GM23338 (cell line): ENCODE results near the gene LYZL1. TPM values are rescaled to one million over a fixed set of nuclear protein-coding genes. Genes with fewer than 3 reads are reported as not detected.
A peak's percentile ranks its signal among the peaks of the same experiment; 100 is the strongest.

Source experiments
- ATAC-seq: fragments of 200-7000 bp; cut with Tn5 transposase; 3 replicates; pipeline ENCODE4 v1.9.1; 2020
- DNase-seq: peaks from one replicate; pipeline ENCODE4 v3.0.0-alpha.2; 2015; ENCODE audit warnings: low spot score
- H2AFZ ChIP-seq: fragments of 200-600 bp; sonication (generic); 2 replicates; pipeline ENCODE4 v1.8.0; 2016; ENCODE audit warnings: antibody characterized with exemption, mild to moderate bottlenecking, moderate library complexity
- H3F3A ChIP-seq: fragments of 200-600 bp; sonication (generic); replicated peaks from 2 replicates; pipeline ENCODE4 v1.8.0; 2017; ENCODE audit warnings: antibody characterized with exemption, mixed run types, low read depth
- H3K27ac ChIP-seq: fragments of 200-600 bp; sonication (generic); 2 replicates; pipeline ENCODE4 v1.6.1; 2016; ENCODE audit warnings: low read depth
- H3K27me3 ChIP-seq: fragments of 200-600 bp; sonication (generic); 2 replicates; pipeline ENCODE4 v1.8.0; 2016; ENCODE audit warnings: mild to moderate bottlenecking, mixed run types, moderate library complexity; ENCODE audit not compliant: insufficient read depth
- H3K36me3 ChIP-seq: fragments of 200-600 bp; sonication (generic); 2 replicates; pipeline ENCODE4 v1.8.0; 2016; ENCODE audit warnings: mild to moderate bottlenecking; ENCODE audit not compliant: insufficient read depth
- H3K4me1 ChIP-seq: fragments of 200-600 bp; sonication (generic); 2 replicates; pipeline ENCODE4 v1.8.0; 2016; ENCODE audit warnings: mild to moderate bottlenecking, moderate library complexity; ENCODE audit not compliant: insufficient read depth
- H3K4me2 ChIP-seq: fragments of 200-600 bp; sonication (generic); 2 replicates; pipeline ENCODE4 v1.7.1; 2017; ENCODE audit warnings: mixed run types
- H3K4me3 ChIP-seq: fragments of 200-600 bp; sonication (generic); 2 replicates; pipeline ENCODE4 v1.6.1; 2016; ENCODE audit warnings: mixed run types
- H3K79me2 ChIP-seq: fragments of 200-600 bp; sonication (generic); replicated peaks from 2 replicates; pipeline ENCODE4 v1.8.0; 2017; ENCODE audit warnings: mild to moderate bottlenecking; ENCODE audit not compliant: insufficient read depth
- H3K9me2 ChIP-seq: fragments of 200-600 bp; sonication (generic); 2 replicates; pipeline ENCODE4 v1.8.0; 2017; ENCODE audit not compliant: insufficient read depth
- H4K20me1 ChIP-seq: fragments of 200-600 bp; sonication (generic); replicated peaks from 2 replicates; pipeline ENCODE4 v1.8.0; 2017; ENCODE audit warnings: mild to moderate bottlenecking; ENCODE audit not compliant: insufficient read depth
- H3K27ac Mint-ChIP-seq: 2 replicates; pipeline ENCODE4 v1.8.0; 2020; ENCODE audit warnings: inconsistent platforms, mild to moderate bottlenecking, moderate library complexity, mixed read lengths
- H3K27me3 Mint-ChIP-seq: 3 replicates; pipeline ENCODE4 v1.8.0; 2022; ENCODE audit warnings: low read depth, mild to moderate bottlenecking, moderate library complexity, mixed read lengths, inconsistent platforms; ENCODE audit not compliant: insufficient read depth, poor library complexity
- H3K36me3 Mint-ChIP-seq: 3 replicates; pipeline ENCODE4 v1.8.0; 2021; ENCODE audit warnings: low read depth, mild to moderate bottlenecking, inconsistent platforms, moderate library complexity, mixed read lengths
- H3K4me1 Mint-ChIP-seq: 3 replicates; pipeline ENCODE4 v1.8.0; 2020; ENCODE audit warnings: mild to moderate bottlenecking, inconsistent platforms, mixed read lengths
- H3K4me3 Mint-ChIP-seq: 3 replicates; pipeline ENCODE4 v1.8.0; 2021; ENCODE audit warnings: moderate library complexity, mild to moderate bottlenecking, inconsistent platforms, mixed read lengths
- H3K9me3 Mint-ChIP-seq: 3 replicates; pipeline ENCODE4 v1.8.0; 2020; ENCODE audit warnings: moderate library complexity, mild to moderate bottlenecking, inconsistent platforms, mixed read lengths
- CREB1 ChIP-seq: fragments of 250-450 bp; sonication (Bioruptor Pico); IDR thresholded peaks from 2 replicates; pipeline ENCODE4 v1.5.0; 2020; ENCODE audit warnings: low read depth, mild to moderate bottlenecking, moderate library complexity
- CTCF ChIP-seq, 2 experiments: fragments of 200-600 bp in 1 of 2; sonication (generic) in 1 of 2; conservative IDR thresholded peaks; 2 replicates each; pipeline versions ENCODE4 v1.5.1 to v1.6.1; 2016 to 2017; ENCODE audit warnings: antibody characterized with exemption in 2 of 2, low read depth in 2 of 2, mild to moderate bottlenecking in 2 of 2, moderate library complexity in 1 of 2
- ETS1 ChIP-seq: IDR thresholded peaks from 2 replicates; pipeline ENCODE4 v1.6.1; 2016; ENCODE audit warnings: antibody characterized with exemption
- EZH2 ChIP-seq: fragments of 200-600 bp; sonication (generic); IDR thresholded peaks from one replicate; pipeline ENCODE4 v1.8.0; 2017; ENCODE audit warnings: antibody characterized with exemption, mild to moderate bottlenecking, low read depth; ENCODE audit not compliant: unreplicated experiment
- EZH2phosphoT487 ChIP-seq: fragments of 200-600 bp; sonication (generic); IDR thresholded peaks from one replicate; pipeline ENCODE4 v1.8.1; 2018; ENCODE audit warnings: antibody characterized with exemption; ENCODE audit not compliant: unreplicated experiment
- JUNB ChIP-seq: IDR thresholded peaks from one replicate; pipeline ENCODE4 v1.6.1; 2016; ENCODE audit warnings: antibody characterized with exemption; ENCODE audit not compliant: unreplicated experiment
- NANOG ChIP-seq: IDR thresholded peaks from 2 replicates; pipeline ENCODE4 v1.6.1; 2016; ENCODE audit warnings: antibody characterized with exemption, borderline replicate concordance
- REST ChIP-seq: IDR thresholded peaks from one replicate; pipeline ENCODE4 v1.6.1; 2018; ENCODE audit warnings: antibody characterized with exemption; ENCODE audit not compliant: unreplicated experiment
- STAT1 ChIP-seq: IDR thresholded peaks from one replicate; pipeline ENCODE4 v1.6.1; 2016; ENCODE audit warnings: antibody characterized with exemption; ENCODE audit not compliant: unreplicated experiment
- ZNF331 ChIP-seq: fragments of 250-450 bp; sonication (Bioruptor Pico); IDR thresholded peaks from 2 replicates; pipeline ENCODE4 v1.5.0; 2020; ENCODE audit warnings: low read depth, mild to moderate bottlenecking, moderate library complexity
- ZNF462 ChIP-seq: fragments of 250-450 bp; sonication (Bioruptor Pico); IDR thresholded peaks from 2 replicates; pipeline ENCODE4 v1.5.0; 2020; ENCODE audit warnings: mild to moderate bottlenecking, moderate library complexity
- polyA plus RNA-seq: library from polyadenylated mRNA; unstranded; fragments of >200 nt; fragmentation: Nextera tagmentation; extraction: Ambion mirVana; gene quantifications from 2 replicates; pipeline ENCODE4 v1.2.1, GENCODE V29; 2016
- total RNA-seq: library from RNA; depleted of rRNA; stranded (reverse); fragments of >200 nt; shearing (Covaris generic); gene quantifications from 2 replicates; pipeline ENCODE4 v1.2.3, GENCODE V29; 2014

Gene LYZL1
- total and polyA plus RNA-seq, 2 experiments from 2014 or later, result not detected

GRCh38 chr10:29316308-29317026, 27.6 kb downstream of the LYZL1 start:
- no peak for DNase-seq
- Mint-ChIP-seq H3K4me3 (no peak overlapping the region), H3K9me3 (no peaks in the 10 kb centered on the region), H3K27ac (no peak overlapping the region), H3K27me3 (peaks cover 5% of the 10 kb centered on the region), H3K4me1 (peaks cover 12% of the 10 kb centered on the region), H3K36me3 (no peaks in the 10 kb centered on the region)
- Histone ChIP-seq H3K4me2 (no peak overlapping the region), H3K27ac (no peak overlapping the region), H3K4me3 (no peak overlapping the region), H3K79me2 (no peaks in the 10 kb centered on the region), H3K27me3 (no peaks in the 10 kb centered on the region), H3K36me3 (no peaks in the 10 kb centered on the region), H2AFZ (peak overlapping the region; percentile 69; the same call in 1 of the 2 replicates), H3F3A (no peaks in the 10 kb centered on the region), H3K9me2 (no peaks in the 10 kb centered on the region), H4K20me1 (no peaks in the 10 kb centered on the region), H3K4me1 (0 out of 2 replicates have a peak, but pooled peaks cover 3% of the 10 kb centered on the region)
- TF ChIP-seq ZNF462 (CRISPR knock-in tag) (no peak), NANOG (no peak), ZNF331 (CRISPR knock-in tag) (no peak), CREB1 (CRISPR knock-in tag) (no peak), EZH2 (no peak), JUNB (no peak), EZH2phosphoT487 (no peak), REST (no peak), ETS1 (no peak), CTCF (conservative IDR thresholded peaks at IDR 0.05; ENCODE audit: low read depth in 2 of 2) (no peak), STAT1 (no peak)
- ATAC-seq, result no peak
